Hematopoietic multipotent progenitor cell treated with erythropoietin and hydrocortisone succinate and interleukin-3 and kit ligand, for 17 days (in vitro differentiated cells): Measurements from ENCODE around the gene ZG16B.
A peak's percentile ranks its signal among the peaks of the same experiment; 100 is the strongest.

Experiments used
- DNase-seq: peaks from one replicate; pipeline ENCODE4 v3.0.0-alpha.2; 2015; ENCODE audit warnings: low spot score

The ZG16B gene

GRCh38 chr16:2825049-2825742 lies 4.9 kb upstream of the ZG16B start:
- no peak for DNase-seq

- DNase-seq, result no peak
These were observed 4.2 kb upstream of the ZG16B start for GRCh38 chr16:2825906-2826305.

GRCh38 chr16:2826591-2827373 lies 3.3 kb upstream of the ZG16B start:
- no peak for DNase-seq

- DNase-seq, result no peak
These were observed 2.7 kb upstream of the ZG16B start for GRCh38 chr16:2827374-2827791.

- DNase-seq, result no peak
These were observed 2.1 kb upstream of the ZG16B start for GRCh38 chr16:2827831-2828520.

GRCh38 chr16:2828521-2828840 lies 1.6 kb upstream of the ZG16B start:
- no peak for DNase-seq

- DNase-seq, result no peak
These were observed 1.1 kb upstream of the ZG16B start for GRCh38 chr16:2828876-2829430.

- no peak for DNase-seq
These were observed 222 bp downstream of the ZG16B start for GRCh38 chr16:2830355-2830695.

GRCh38 chr16:2831203-2831602 lies 1.1 kb downstream of the ZG16B start:
- no peak for DNase-seq

GRCh38 chr16:2833776-2834175 lies 3.7 kb downstream of the ZG16B start:
- DNase-seq, result no peak

GRCh38 chr16:2834968-2835367 lies 4.9 kb downstream of the ZG16B start:
- DNase-seq, result no peak

- no peak for DNase-seq
These were observed 5.8 kb downstream of the ZG16B start for GRCh38 chr16:2835638-2836493.

- DNase-seq, result no peak
These were observed 6.8 kb downstream of the ZG16B start for GRCh38 chr16:2836646-2837508.

GRCh38 chr16:2838928-2839327 lies 8.8 kb downstream of the ZG16B start:
- DNase-seq, result peak; percentile 15

GRCh38 chr16:2839650-2840450 lies 9.7 kb downstream of the ZG16B start:
- DNase-seq, result no peak

GRCh38 chr16:2840914-2841313 lies 10.8 kb downstream of the ZG16B start:
- no peak for DNase-seq

GRCh38 chr16:2841606-2842339 lies 11.7 kb downstream of the ZG16B start:
- no peak for DNase-seq

- peak; percentile 28 for DNase-seq
These were observed 12.4 kb downstream of the ZG16B start for GRCh38 chr16:2842340-2843000.

GRCh38 chr16:2843526-2843925 lies 13.4 kb downstream of the ZG16B start:
- DNase-seq, result no peak
